Measurements from ENCODE around the gene MAG. TPM values are rescaled to one million over a fixed set of nuclear protein-coding genes. Genes with fewer than 3 reads are reported as not detected.

MAG gene
- total and polyA plus RNA-seq, 2 of the 13 experiments (the other 11 are each of a cell fraction or from before 2014, with no cell fraction given): 0.20 to 1.3 TPM

DNA sequence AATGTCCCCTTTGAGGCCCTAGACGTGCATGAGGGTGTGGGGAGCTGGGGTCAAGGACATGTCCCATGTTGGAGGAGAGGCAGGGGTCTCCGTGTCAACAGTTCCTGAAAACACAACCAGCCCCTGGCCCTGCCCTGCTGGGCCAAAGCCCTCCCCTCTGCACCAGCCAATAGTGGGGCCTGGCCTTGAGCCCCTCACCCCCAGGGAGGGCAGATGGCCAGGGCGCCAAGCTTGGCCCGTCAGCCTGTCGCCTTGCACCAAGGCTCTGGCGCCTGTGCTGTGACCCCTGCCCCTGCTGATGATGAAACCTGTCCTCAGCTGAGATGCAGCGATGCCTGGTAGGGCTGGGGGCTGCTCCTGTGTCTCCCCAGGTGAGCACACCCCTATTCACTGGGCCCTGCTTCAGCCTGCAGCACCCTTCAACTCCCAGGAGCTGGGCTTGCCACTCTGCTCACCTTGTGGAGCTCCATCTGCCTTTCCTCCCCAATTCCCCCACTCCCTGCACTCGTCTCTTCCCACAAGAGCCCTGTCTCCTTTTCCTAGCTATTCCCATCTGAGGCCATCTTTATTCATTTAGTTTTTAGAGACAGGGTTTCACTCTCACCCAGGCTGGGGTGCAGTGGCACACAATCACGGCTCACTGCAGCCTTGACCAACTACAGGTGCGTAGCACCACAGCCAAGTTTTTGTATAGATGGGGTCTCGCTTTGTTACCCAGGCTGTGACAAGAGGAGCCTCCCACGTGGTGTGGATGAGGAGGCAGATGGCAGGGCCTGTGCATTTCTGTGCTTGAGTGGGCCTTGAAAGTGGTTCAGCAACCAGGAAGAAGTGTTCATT lies 11.8 kb upstream of the MAG start (continued):
- TF ChIP-seq POLR2A (IDR thresholded peaks at IDR 0.05; ENCODE audit: insufficient read depth in 1 of 2, low read depth in 2 of 2, low read length in 2 of 2) (peak; percentile 21 to 43; a peak in 3 of 4 replicates), ZNF230 (CRISPR knock-in tag; IDR thresholded peaks at IDR 0.05) (no peak), ZNF207 (IDR thresholded peaks at IDR 0.05; ENCODE audit: borderline replicate concordance) (no peak), POLR2G (IDR thresholded peaks at IDR 0.05; ENCODE audit: low read depth, low read length) (peak; percentile 52), ZNF530 (CRISPR knock-in tag; IDR thresholded peaks at IDR 0.05; ENCODE audit: low read depth) (no peak), NCOA1 (CRISPR knock-in tag; IDR thresholded peaks at IDR 0.05) (0 out of 2 replicates have a peak, but pooled peaks have one; percentile 40), MZF1 (CRISPR knock-in tag; IDR thresholded peaks at IDR 0.05; ENCODE audit: borderline replicate concordance) (no peak), PHF5A (CRISPR knock-in tag; IDR thresholded peaks at IDR 0.05; ENCODE audit: low read depth, unreplicated experiment) (peak; percentile 44), ZNF124 (CRISPR knock-in tag; IDR thresholded peaks at IDR 0.05) (no peak), ZSCAN20 (CRISPR knock-in tag; IDR thresholded peaks at IDR 0.05; ENCODE audit: borderline replicate concordance) (no peak), KDM3A (CRISPR knock-in tag; IDR thresholded peaks at IDR 0.05; ENCODE audit: low read depth) (peak; percentile 65; the same call in 1 of the 2 replicates), U2AF1 (optimal IDR thresholded peaks at IDR 0.05; ENCODE audit: low read depth, low read length) (no peak), KDM2A (CRISPR knock-in tag; IDR thresholded peaks at IDR 0.05; ENCODE audit: borderline replicate concordance, low read depth) (peak; percentile 89; the same call in 1 of the 2 replicates), ZNF33A (CRISPR knock-in tag; IDR thresholded peaks at IDR 0.05; ENCODE audit: borderline replicate concordance) (no peak), PITX1 (CRISPR knock-in tag; IDR thresholded peaks at IDR 0.05) (peak; percentile 51; the same call in 1 of the 2 replicates), EEA1 (CRISPR knock-in tag; IDR thresholded peaks at IDR 0.05; ENCODE audit: borderline replicate concordance) (no peak), TGIF2 (CRISPR knock-in tag; IDR thresholded peaks at IDR 0.05) (no peak), ZBTB21 (CRISPR knock-in tag; IDR thresholded peaks at IDR 0.05) (no peak), ZNF225 (CRISPR knock-in tag; IDR thresholded peaks at IDR 0.05) (no peak), ZNF354B (CRISPR knock-in tag; IDR thresholded peaks at IDR 0.05) (no peak)
- TF ChIP-seq, protein P1, sequence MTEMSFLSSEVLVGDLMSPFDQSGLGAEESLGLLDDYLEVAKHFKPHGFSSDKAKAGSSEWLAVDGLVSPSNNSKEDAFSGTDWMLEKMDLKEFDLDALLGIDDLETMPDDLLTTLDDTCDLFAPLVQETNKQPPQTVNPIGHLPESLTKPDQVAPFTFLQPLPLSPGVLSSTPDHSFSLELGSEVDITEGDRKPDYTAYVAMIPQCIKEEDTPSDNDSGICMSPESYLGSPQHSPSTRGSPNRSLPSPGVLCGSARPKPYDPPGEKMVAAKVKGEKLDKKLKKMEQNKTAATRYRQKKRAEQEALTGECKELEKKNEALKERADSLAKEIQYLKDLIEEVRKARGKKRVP (CRISPR knock-in tag; IDR thresholded peaks at IDR 0.05): peak in 1 of 2 experiments; percentile 90; a peak in 2 of 4 replicates
- TF ChIP-seq, protein P2, sequence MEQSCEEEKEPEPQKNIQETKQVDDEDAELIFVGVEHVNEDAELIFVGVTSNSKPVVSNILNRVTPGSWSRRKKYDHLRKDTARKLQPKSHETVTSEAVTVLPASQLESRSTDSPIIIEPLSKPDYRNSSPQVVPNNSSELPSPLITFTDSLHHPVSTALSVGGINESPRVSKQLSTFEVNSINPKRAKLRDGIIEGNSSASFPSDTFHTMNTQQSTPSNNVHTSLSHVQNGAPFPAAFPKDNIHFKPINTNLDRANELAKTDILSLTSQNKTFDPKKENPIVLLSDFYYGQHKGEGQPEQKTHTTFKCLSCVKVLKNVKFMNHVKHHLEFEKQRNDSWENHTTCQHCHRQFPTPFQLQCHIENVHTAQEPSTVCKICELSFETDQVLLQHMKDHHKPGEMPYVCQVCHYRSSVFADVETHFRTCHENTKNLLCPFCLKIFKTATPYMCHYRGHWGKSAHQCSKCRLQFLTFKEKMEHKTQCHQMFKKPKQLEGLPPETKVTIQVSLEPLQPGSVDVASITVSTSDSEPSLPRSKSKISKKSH (CRISPR knock-in tag; IDR thresholded peaks at IDR 0.05; ENCODE audit: borderline replicate concordance): no peak
- TF ChIP-seq, protein P3, sequence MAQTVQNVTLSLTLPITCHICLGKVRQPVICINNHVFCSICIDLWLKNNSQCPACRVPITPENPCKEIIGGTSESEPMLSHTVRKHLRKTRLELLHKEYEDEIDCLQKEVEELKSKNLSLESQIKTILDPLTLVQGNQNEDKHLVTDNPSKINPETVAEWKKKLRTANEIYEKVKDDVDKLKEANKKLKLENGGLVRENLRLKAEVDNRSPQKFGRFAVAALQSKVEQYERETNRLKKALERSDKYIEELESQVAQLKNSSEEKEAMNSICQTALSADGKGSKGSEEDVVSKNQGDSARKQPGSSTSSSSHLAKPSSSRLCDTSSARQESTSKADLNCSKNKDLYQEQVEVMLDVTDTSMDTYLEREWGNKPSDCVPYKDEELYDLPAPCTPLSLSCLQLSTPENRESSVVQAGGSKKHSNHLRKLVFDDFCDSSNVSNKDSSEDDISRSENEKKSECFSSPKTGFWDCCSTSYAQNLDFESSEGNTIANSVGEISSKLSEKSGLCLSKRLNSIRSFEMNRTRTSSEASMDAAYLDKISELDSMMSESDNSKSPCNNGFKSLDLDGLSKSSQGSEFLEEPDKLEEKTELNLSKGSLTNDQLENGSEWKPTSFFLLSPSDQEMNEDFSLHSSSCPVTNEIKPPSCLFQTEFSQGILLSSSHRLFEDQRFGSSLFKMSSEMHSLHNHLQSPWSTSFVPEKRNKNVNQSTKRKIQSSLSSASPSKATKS (CRISPR knock-in tag; IDR thresholded peaks at IDR 0.05): no peak
- TF ChIP-seq, protein P4, sequence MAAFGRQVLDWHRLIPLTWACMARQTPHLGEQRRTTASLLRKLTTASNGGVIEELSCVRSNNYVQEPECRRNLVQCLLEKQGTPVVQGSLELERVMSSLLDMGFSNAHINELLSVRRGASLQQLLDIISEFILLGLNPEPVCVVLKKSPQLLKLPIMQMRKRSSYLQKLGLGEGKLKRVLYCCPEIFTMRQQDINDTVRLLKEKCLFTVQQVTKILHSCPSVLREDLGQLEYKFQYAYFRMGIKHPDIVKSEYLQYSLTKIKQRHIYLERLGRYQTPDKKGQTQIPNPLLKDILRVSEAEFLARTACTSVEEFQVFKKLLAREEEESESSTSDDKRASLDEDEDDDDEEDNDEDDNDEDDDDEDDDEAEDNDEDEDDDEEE (CRISPR knock-in tag; IDR thresholded peaks at IDR 0.05): no peak
